HK-2 (cell line): ENCODE results near the gene SPAG4.

Experiments used
- DNase-seq: peaks from one replicate; pipeline ENCODE4 v3.0.0-alpha.2; 2018; ENCODE audit not compliant: unreplicated experiment

SPAG4 gene

DNA sequence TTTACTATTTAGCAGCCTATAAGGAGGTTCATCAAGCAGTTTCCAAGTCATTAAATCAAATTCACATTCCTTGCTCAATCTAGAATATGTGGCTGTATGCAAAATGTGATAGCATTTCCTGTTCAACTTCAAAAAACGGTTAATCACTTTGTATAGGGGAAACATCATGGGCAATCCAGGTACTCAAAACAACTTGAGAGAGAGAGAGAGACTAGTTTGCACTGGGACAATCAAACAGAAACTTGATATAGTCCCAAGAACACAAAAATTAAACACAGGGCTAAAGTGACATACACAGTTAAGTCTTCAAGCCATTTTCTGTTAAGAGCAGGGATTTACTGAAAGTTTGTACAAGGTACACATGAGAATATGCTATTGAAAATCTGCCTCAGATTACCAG lies 41.6 kb downstream of the SPAG4 start:
- no peak for DNase-seq

DNA sequence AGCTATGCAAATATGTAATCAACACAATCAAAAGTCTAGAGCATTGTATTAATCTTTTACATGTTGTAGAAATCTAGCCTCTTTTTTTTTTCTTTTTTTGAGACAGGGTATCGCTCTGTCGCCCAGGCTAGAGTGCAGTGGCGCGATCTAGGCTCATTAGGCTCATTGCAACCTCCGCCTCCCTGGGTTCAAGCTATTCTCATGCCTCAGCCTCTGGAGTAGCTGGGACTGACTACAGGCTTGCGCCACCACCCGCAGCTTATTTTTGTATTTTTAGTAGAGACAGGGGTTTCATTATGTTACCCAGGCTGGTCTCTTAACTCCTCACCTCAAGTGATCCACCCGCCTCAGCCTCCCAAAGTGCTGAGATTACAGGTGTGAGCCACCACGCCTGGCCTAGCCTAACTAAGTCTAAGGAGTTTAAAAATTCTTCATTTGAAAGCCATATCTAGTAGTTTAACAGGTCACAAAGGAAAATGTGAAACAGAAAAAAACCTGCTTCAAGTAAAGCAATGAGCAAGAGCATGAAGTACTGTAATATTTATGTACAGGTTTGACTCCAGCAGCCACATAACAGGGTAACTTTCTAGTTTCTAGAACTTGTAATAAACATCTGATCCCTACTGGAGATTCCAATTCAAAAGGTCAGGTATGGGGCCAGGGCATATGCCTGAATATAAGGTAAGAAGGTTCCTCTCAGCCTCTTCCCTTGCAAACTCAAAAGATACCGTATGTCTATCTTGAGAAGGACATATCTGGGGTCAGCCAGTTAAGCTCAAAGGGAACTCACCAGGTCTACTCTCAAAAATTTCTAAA lies 44.7 kb downstream of the SPAG4 start:
- no peak for DNase-seq

DNA sequence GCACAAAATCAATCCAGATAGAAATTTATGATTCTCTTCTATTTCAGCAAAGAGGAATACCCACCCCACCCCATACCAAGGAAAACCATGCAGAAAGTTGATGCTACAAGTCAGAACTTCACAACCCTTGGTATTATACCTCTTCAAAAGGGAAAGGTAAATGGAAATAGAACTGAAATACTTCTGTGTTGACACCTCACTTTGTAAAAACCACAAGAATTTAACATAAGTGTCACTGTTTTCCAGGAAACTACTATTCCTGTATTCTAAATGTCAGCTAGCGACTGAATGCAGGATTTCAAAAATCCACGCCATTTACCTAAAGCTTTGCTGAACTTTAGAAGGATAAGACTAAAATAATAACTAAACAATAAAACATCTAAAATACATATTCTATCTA lies 45.4 kb downstream of the SPAG4 start:
- no peak for DNase-seq

DNA sequence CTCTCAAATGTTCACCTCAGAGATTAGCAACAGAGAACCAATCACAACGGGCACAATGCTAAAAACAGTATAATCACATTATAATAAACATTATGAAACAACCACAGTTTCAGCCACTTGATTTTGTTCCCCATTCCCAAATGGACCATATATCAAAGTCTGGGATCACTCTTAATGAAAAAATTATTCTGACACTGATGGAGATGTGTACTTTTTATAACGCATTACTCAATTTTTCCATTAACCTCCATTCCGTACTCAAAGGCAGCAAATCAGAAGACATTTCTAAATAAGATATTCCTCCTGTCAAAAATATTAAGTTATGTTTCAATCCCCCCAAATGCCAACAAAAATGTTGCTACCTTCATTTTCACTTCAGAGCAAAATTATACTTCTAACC lies 46.3 kb downstream of the SPAG4 start:
- no peak for DNase-seq

DNA sequence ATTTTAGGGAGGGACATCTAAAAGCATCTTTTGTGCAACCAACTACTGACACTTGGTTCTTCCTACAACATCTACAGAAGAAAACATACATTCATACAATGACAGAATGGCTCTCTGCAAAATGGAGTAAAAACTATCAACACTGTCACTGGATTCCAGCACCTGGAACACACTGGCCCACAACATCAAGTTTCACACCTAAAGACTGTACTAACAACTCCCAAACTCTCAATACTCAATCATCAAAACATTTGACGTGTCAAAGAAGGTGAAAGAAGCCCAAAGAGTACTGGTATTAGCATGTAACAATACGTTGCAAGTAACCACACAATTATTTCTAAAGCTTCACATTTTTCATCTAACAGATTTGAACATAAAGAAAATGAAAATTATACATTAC lies 46.9 kb downstream of the SPAG4 start:
- DNase-seq: no peak

DNA sequence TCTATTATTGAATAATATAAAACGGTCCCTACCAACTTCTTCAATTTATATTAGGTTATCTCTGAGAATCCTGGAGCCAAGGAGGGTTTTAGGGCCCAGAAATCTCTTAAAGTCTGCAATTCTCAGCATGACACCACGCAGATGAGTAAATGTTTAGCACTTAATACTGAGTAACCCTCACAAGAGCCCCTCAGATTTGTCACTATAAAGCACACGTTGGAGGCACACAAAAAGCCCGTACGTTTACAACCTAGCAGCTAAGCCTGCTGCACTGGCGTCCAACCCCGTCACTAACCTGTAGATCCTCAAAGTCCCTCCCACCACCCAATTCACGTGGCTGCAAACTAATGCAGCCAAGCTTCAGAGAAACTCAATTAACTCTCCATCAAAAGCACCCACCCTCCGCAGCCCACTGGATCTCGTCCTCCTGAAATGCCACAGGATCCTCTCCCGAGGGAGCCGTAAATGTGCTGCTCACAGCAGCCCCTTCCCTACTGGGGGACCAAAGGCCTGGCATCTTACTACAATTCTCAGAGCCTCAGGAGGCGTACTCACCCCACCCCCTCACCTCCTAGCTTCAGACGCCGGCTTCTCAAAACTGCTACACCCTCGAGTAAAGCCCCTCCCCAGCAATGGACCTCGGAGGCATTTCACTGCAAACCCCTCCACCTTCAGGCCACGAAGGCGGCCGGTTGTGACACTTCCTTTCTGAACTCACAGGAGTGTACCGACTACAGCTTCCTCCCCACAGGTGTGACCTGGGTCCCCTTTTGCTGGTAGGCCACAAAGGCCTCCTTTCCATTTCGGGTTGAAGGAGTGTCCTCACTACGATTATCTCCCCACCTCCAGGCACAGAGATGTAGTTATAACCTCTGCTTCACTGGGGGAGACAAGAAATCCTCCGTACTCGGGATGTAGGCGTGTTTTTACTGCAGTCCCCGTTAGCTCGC lies 48.2 kb downstream of the SPAG4 start:
- DNase-seq: peak; percentile 53

DNA sequence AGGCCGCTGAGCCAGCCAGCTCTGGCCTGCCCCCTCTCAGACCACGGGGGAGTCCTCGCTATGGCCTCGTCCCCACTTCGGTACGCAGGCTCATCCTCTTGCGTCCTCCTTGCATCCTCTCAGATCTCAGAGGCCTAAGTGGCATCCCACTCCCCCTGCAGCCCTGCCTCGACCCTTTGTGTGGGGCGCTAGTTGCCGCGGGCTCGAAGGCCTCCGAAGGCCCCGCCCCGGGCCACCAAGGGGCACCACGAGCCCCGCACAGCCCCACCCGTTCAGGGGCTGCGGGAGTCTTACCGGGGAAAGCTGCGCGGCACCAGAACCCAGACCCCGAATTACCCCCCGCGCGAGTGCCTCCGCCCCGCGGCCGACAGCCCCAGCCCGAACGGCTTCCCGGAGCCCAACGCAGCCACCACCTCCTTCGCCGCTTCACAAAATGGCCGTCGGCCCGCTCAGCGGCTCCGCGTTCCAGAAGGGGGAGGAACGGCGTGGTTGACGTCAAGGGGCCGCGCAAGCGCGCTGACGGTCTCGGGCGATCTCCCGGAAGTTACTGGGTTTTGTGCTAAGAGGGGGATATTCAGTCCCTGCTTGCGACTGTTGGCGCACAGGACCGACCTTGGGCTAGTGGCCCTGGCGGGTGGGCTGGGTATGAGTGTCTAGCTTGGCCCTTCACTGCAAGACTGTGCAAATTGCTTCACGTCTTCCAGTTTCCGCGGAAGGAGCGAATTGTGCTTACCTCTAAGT lies 49.0 kb downstream of the SPAG4 start, which contains the start of the genes CPNE1 and RBM12:
TSS of gene CPNE1 (minus strand) at position 435 of the 741 bp plus-strand sequence. CDS start 31,977 bp downstream, outside the sequence.
TSS of gene RBM12 (minus strand) at position 435 of the 741 bp plus-strand sequence. CDS start 9,578 bp downstream, outside the sequence.
- peak; percentile 96 for DNase-seq

DNA sequence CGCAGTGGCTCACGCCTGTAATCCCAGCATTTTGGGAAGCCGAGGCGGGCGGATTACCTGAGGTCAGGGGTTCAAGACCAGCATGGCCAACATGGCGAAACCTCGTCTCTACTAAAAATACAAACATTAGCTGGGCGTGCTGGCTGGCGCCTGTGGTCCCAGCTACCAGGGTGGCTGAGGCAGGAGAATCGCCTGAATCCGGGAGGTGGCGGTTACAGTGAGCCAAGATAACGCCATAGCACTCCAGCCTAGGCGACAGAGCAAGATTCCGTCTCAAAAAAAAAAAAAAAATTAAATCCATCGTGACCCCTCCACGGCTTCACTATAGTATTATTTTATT lies 50.3 kb downstream of the SPAG4 start:
- no peak for DNase-seq

DNA sequence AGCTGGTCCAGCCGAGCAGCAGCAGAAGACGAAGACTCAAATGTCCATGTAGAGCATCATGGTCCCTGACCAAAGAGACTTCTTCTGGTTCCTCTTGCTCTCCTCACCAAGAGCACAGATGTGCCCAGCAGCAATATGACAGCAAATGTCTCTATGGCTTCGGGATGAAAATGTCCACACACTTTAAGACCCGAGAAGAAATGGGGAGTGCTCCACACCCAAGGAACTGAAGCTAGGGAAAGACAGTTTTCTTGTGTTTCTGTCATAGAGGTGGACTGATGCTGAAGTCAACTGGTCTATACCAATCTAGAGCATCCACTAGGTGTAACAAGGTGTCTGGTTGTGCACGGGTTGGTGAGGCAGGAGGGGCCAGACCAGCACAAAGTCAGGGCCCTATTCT lies 53.6 kb downstream of the SPAG4 start:
- no peak for DNase-seq

DNA sequence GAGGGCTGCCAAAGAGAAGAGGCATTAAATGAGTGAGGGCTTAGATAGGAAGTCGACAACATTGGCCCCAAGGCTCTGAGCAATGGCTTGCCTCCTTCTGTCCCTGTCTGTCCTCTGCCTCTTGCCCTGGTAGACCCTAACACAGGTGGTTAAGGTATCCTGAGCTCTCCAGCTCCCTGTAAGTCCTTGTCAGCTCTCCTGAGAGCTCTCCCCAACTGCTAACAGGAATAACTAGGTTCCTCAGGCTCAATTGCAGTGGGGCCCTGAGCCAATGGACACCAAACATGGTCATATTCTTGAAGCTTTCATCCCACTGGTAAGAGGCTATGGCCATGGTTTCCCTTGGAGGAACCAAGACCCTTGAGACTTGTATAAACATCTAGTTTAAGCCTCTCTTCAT lies 54.1 kb downstream of the SPAG4 start:
- no peak for DNase-seq
